ENCODE data around the gene CLMP. TPM values are rescaled to one million over a fixed set of nuclear protein-coding genes. Genes with fewer than 3 reads are reported as not detected.

The CLMP gene
- total RNA-seq, 1 donor from 2014 or later, result 2.3 TPM

DNA sequence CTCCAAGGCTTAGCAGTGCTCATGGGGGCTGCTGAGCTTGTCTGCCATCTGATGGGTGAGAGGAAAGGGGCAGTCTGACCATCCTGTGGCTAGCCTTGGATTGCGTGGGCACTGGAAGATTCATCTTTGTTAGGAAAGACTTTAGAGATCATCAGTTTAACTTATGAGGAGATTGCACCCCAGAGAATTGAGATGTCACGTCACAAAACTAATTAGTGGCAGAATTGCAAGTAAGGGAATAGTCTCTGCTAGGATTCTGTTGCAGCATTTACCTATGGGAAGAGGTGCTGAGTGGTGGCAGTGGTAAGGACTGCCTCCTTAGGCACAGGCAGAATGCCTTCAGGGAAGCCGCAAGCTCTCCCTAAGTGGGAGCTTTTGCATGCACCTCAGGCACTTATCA, 90.4 kb downstream of the CLMP start:
- H3K27me3 Mint-ChIP-seq, result no peaks in the 10 kb centered on the region
- H3K9me3 Mint-ChIP-seq (ENCODE audit: low read depth), result no peaks in the 10 kb centered on the region
- no peak overlapping the region for H3K4me3 Mint-ChIP-seq (ENCODE audit: low read depth)
- no peak for DNase-seq (ENCODE audit: low spot score, unreplicated experiment)
- H3K36me3 Mint-ChIP-seq (ENCODE audit: insufficient read depth), result no peaks in the 10 kb centered on the region
- peaks cover 14% of the 10 kb centered on the region for H3K4me1 Mint-ChIP-seq (ENCODE audit: low read depth)
- TF ChIP-seq, protein P1, sequence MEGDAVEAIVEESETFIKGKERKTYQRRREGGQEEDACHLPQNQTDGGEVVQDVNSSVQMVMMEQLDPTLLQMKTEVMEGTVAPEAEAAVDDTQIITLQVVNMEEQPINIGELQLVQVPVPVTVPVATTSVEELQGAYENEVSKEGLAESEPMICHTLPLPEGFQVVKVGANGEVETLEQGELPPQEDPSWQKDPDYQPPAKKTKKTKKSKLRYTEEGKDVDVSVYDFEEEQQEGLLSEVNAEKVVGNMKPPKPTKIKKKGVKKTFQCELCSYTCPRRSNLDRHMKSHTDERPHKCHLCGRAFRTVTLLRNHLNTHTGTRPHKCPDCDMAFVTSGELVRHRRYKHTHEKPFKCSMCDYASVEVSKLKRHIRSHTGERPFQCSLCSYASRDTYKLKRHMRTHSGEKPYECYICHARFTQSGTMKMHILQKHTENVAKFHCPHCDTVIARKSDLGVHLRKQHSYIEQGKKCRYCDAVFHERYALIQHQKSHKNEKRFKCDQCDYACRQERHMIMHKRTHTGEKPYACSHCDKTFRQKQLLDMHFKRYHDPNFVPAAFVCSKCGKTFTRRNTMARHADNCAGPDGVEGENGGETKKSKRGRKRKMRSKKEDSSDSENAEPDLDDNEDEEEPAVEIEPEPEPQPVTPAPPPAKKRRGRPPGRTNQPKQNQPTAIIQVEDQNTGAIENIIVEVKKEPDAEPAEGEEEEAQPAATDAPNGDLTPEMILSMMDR (IDR thresholded peaks at IDR 0.05; ENCODE audit: unreplicated experiment), result no peak
- no peak overlapping the region for H3K27ac Mint-ChIP-seq

DNA sequence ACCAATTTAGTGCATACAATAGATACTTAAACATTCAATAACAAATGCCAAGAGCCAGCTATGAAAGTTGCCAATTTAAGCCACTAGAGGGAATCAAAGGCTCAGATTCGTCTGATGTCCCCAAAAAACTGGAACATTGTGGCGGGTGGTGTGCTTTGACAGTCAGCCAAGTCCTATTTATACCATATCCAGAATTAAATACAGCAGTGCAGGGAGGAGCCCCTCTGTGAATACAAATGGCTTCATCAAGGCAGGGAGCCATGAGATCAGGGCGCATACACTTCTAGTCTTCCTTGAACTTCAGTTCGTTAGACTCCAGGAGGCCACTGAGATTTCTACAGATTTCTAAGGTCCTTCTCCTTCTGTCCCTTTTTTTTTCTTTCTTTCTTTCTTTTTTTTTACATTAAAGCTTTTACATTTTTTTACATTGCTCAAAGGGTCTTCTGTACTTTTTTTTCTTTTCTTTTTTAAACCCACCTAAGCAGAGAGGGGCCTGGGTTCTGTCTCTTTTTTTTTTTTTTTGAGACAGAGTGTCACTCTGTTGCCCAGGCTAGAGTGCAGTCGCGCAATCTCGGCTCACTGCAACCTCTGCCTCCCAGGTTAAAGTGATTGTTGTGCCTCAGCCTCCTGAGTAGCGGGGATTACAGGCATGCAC, 91.6 kb downstream of the CLMP start:
- no peaks in the 10 kb centered on the region for H3K9me3 Mint-ChIP-seq (ENCODE audit: low read depth)
- TF ChIP-seq, protein P1 (IDR thresholded peaks at IDR 0.05; ENCODE audit: unreplicated experiment), result peak; percentile 66
- H3K27ac Mint-ChIP-seq, result peak overlapping the region; percentile 21
- no peak overlapping the region for H3K4me3 Mint-ChIP-seq (ENCODE audit: low read depth)
- H3K27me3 Mint-ChIP-seq, result peaks cover 3% of the 10 kb centered on the region
- no peak for DNase-seq (ENCODE audit: low spot score, unreplicated experiment)
- peaks cover 7% of the 10 kb centered on the region for H3K4me1 Mint-ChIP-seq (ENCODE audit: low read depth)
- H3K36me3 Mint-ChIP-seq (ENCODE audit: insufficient read depth), result no peaks in the 10 kb centered on the region

DNA sequence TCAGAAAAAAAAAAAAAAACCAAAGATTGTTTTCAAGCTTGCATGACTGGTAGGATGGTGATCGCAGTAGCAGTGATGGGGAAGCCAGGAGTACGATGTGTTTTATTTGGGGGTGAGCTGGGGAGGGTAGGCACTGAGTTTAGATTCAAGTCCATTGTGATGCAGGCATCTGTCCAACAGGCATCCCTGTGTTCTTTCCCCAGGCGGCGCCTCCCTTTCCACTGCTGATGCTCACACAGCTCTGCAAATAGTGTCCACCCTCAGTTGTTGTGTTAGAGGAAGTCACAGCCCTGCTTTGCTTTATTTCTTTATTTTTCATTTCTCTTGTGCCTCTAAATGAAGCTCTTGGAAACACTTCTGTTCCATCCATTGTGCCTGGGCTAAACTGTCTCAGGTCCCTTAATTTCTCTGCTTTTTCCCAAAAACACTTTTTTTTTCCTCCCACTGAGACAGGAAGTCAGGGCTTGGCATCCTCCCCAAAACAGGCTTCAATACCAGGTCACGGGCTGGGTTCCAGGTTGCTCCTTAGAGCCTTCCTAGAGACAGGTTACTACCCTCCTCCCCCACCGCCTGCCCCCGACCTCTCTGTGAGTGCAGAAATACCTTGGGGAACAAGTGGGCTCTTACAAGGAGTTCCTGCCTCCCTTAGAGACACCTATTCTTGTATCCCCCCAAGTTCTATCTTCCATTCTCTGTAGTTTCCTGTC, 94.5 kb downstream of the CLMP start:
- Mint-ChIP-seq H3K4me1 (ENCODE audit: low read depth) (no peaks in the 10 kb centered on the region), H3K27ac (no peak overlapping the region), H3K4me3 (ENCODE audit: low read depth) (no peak overlapping the region), H3K36me3 (ENCODE audit: insufficient read depth) (no peaks in the 10 kb centered on the region), H3K9me3 (ENCODE audit: low read depth) (no peaks in the 10 kb centered on the region), H3K27me3 (peaks cover 6% of the 10 kb centered on the region)
- TF ChIP-seq, protein P1 (IDR thresholded peaks at IDR 0.05; ENCODE audit: unreplicated experiment), result no peak
- no peak for DNase-seq (ENCODE audit: low spot score, unreplicated experiment)

DNA sequence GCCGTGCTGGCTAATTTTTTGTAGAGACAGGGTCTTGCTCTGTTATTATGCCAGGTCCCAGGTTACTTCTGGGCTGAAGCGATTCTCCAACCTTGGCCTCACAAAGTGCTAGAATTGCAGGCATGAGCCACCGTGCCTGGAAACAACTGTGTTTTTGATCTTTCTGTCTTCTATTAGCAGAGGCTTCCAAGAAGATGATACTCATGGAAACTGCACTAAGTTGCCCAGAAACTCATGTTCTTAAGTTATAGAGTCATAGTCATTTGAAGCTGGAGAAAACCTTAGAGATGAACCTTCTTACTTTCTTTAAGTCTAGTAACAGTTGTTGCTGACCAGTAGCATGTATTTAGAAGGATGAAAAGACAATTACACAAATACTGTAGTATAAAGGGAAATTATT, 96.1 kb downstream of the CLMP start:
- H3K4me3 Mint-ChIP-seq (ENCODE audit: low read depth), result no peak overlapping the region
- H3K27ac Mint-ChIP-seq, result no peak overlapping the region
- DNase-seq (ENCODE audit: low spot score, unreplicated experiment), result no peak
- H3K36me3 Mint-ChIP-seq (ENCODE audit: insufficient read depth), result no peaks in the 10 kb centered on the region
- H3K4me1 Mint-ChIP-seq (ENCODE audit: low read depth), result no peaks in the 10 kb centered on the region
- TF ChIP-seq, protein P1 (IDR thresholded peaks at IDR 0.05; ENCODE audit: unreplicated experiment), result no peak
- no peaks in the 10 kb centered on the region for H3K9me3 Mint-ChIP-seq (ENCODE audit: low read depth)
- peaks cover 6% of the 10 kb centered on the region for H3K27me3 Mint-ChIP-seq

DNA sequence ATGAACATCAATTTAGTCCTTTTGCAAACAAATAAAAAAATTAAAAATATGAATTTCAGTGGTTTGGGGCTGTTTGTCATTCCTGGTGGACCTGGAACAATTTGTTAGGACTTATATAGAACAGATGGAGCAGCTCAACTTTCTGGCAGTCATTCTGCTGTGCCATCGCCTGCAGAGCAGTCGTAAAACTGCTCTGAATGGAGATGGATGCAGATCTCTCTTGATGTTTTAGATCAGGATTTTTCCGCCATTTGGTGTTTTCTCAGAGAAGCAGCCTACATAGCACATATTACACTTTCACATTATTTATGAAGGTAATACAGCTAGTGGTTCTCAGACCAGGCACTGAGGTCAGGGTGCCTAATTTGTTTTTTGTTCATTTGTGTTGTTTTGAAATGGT, 101.3 kb downstream of the CLMP start:
- Mint-ChIP-seq H3K9me3 (ENCODE audit: low read depth) (no peaks in the 10 kb centered on the region), H3K27ac (no peak overlapping the region), H3K4me1 (ENCODE audit: low read depth) (peaks cover 9% of the 10 kb centered on the region), H3K36me3 (ENCODE audit: insufficient read depth) (no peaks in the 10 kb centered on the region), H3K4me3 (ENCODE audit: low read depth) (no peak overlapping the region), H3K27me3 (peaks cover 3% of the 10 kb centered on the region)
- TF ChIP-seq, protein P1 (IDR thresholded peaks at IDR 0.05; ENCODE audit: unreplicated experiment), result no peak
- no peak for DNase-seq (ENCODE audit: low spot score, unreplicated experiment)
